OCI-LY7 (cell line): Measurements from ENCODE around the gene PRKCA.

Experiments used
- EZH2phosphoT487 ChIP-seq: fragments of 200-600 bp; sonication (generic); IDR thresholded peaks from 2 replicates; pipeline ENCODE4 v1.6.1; 2018; ENCODE audit warnings: low read depth, borderline replicate concordance, mild to moderate bottlenecking, mixed run types, antibody characterized with exemption, low read length, moderate library complexity, mixed read lengths
- TF ChIP-seq, protein P1 (sequence below): fragments of 200-600 bp; sonication (generic); conservative IDR thresholded peaks from 2 replicates; pipeline ENCODE4 v1.5.1; 2014; ENCODE audit warnings: mild to moderate bottlenecking, antibody characterized with exemption, low read length, moderate library complexity, mixed read lengths

DNA sequence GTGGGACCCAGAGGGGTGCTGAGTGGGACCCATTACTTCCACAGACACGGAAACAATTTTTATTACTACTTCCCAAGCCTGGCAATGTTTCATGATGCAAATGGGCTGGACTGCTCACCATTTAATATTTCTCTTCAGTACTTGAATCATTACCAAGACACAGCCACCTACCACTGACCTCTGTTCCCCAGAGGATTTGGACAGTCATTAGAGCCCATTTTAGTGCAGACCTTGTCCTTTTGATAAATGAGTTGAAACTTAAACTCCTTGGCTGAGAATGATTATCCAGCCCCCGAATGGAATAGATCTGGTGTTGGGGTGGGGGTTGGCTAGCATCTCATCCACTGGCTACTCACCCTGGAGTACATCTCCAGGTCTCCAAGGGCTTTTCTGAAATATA is 39.6 kb upstream of the PRKCA start:
- TF ChIP-seq, protein P1, sequence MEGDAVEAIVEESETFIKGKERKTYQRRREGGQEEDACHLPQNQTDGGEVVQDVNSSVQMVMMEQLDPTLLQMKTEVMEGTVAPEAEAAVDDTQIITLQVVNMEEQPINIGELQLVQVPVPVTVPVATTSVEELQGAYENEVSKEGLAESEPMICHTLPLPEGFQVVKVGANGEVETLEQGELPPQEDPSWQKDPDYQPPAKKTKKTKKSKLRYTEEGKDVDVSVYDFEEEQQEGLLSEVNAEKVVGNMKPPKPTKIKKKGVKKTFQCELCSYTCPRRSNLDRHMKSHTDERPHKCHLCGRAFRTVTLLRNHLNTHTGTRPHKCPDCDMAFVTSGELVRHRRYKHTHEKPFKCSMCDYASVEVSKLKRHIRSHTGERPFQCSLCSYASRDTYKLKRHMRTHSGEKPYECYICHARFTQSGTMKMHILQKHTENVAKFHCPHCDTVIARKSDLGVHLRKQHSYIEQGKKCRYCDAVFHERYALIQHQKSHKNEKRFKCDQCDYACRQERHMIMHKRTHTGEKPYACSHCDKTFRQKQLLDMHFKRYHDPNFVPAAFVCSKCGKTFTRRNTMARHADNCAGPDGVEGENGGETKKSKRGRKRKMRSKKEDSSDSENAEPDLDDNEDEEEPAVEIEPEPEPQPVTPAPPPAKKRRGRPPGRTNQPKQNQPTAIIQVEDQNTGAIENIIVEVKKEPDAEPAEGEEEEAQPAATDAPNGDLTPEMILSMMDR = no peak
- no peak for TF ChIP-seq EZH2phosphoT487
